Activated CD4-positive, alpha-beta T cell treated with anti-CD3 and anti-CD28 coated beads for 36 hours (primary cell): Measurements from ENCODE around the gene KIFC3. TPM values are rescaled to one million over a fixed set of nuclear protein-coding genes. Genes with fewer than 3 reads are reported as not detected.
"Not testable (repeated sequence)": the region's sequence is repeated elsewhere in the genome, so short reads cannot be mapped to it uniquely, and the experiment has no call there.

Source experiments
- ATAC-seq: fragments of 200-7000 bp; cut with Tn5 transposase; one replicate; pipeline ENCODE4 v1.10.0; 2021; ENCODE audit warnings: mild to moderate bottlenecking, moderate library complexity
- CTCF ChIA-PET: fragments of 350-600 bp; sonication (Branson Sonifier 250); formaldehyde crosslinking; loops from one replicate; lab custom pipeline; 2021; ENCODE audit warnings: antibody characterized with exemption; lab: Charles Lee
- POLR2A ChIA-PET: fragments of 350-600 bp; sonication (Branson Sonifier 250); formaldehyde crosslinking; loops from one replicate; lab custom pipeline; 2021; ENCODE audit warnings: antibody characterized with exemption, inconsistent platforms; lab: Charles Lee
- DNase-seq: peaks from one replicate; pipeline ENCODE4 v3.0.0-alpha.2; 2020
- H3K27ac Mint-ChIP-seq: one replicate; pipeline ENCODE4 v1.8.0; 2021; ENCODE audit warnings: mixed read lengths
- H3K27me3 Mint-ChIP-seq: one replicate; pipeline ENCODE4 v1.8.0; 2021; ENCODE audit warnings: mixed read lengths
- H3K36me3 Mint-ChIP-seq: one replicate; pipeline ENCODE4 v1.8.0; 2021; ENCODE audit warnings: low read depth, mixed read lengths
- H3K4me1 Mint-ChIP-seq: one replicate; pipeline ENCODE4 v1.8.0; 2021; ENCODE audit warnings: mixed read lengths
- H3K4me3 Mint-ChIP-seq: one replicate; pipeline ENCODE4 v1.8.0; 2021; ENCODE audit warnings: mild to moderate bottlenecking, moderate library complexity, mixed read lengths
- H3K9me3 Mint-ChIP-seq: one replicate; pipeline ENCODE4 v1.8.0; 2021; ENCODE audit warnings: low read depth, mixed read lengths
- intact Hi-C, 2 experiments: fragments of 100-400 bp; cut with DNase I in 1 of 2; cut with micrococcal nuclease in 1 of 2; formaldehyde crosslinking; loops; one replicate each; pipeline versions ENCODE4 v1.14.2 to v1.15.1; 2022 to 2024; cut with DNase I, micrococcal nuclease
- total RNA-seq, 2 experiments: library from RNA; stranded (reverse); gene quantifications; one replicate each; pipeline ENCODE4 v1.2.3, GENCODE V29; 2021

The KIFC3 gene
- total RNA-seq, 2 experiments from 2014 or later, result 0.32 to 0.66 TPM

DNA sequence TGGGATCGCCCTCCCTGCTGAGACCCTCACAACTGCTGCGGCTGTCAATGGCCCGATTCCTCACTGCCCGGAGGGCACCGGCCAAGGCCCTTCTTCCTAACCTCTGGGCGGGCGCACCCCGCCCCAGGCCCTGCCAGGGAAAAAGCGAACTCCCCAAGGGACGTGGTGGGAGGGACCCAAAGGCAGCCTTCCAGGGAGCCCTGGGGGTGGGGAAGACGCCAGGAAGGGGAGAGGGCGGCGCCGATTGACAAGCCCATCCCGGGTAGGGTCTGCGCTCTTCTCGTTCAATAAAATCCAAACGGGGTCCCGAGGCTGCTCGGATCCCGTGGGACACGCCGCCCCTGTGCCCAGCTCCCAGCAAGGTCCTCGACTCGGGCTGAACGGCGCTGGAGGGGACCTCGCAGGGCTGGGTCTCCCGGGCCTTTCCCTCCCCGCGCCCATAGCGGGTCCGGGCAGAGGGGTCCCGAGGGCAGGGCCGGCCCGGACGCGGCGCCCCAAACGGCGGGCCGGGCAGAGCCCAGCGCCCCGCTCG lies 416 bp downstream of the KIFC3 start:
- H3K27me3 Mint-ChIP-seq, result peaks cover 27% of the 10 kb centered on the region
- H3K4me1 Mint-ChIP-seq, result peaks cover 18% of the 10 kb centered on the region
- ATAC-seq (no peak), DNase-seq (no peak)
- no peak overlapping the region for H3K4me3 Mint-ChIP-seq
- H3K36me3 Mint-ChIP-seq, result no peaks in the 10 kb centered on the region
- ChIA-PET CTCF (interaction anchor here (0.6 to 1.1 kb wide), 2 partner anchors 12 to 104 kb away, joined by 3 to 4 read pairs; no protein-coding TSS in a partner anchor), POLR2A (no interaction called here)
- no peaks in the 10 kb centered on the region for H3K9me3 Mint-ChIP-seq
- no peak overlapping the region for H3K27ac Mint-ChIP-seq
- intact Hi-C loops, result loop anchor here (1.0 to 10.0 kb wide), 4 partner anchors 8 to 199 kb away; partner anchors contain the start of genes KATNB1 (in 1 of the 2), USB1 (in 1 of the 2) and ZNF319 (in 1 of the 2)

- no peaks in the 10 kb centered on the region for H3K36me3 Mint-ChIP-seq
- H3K9me3 Mint-ChIP-seq, result no peaks in the 10 kb centered on the region
- intact Hi-C loops, result loop anchor here in 1 of 2 experiments (10.0 kb wide), 1 partner anchor 194 kb away; no protein-coding TSS in a partner anchor
- no peak overlapping the region for H3K27ac Mint-ChIP-seq
- CTCF ChIA-PET, result interaction anchor here (0.6 to 1.1 kb wide), 3 partner anchors 11 to 105 kb away, joined by 3 to 4 read pairs (median 3); no protein-coding TSS in a partner anchor
- ATAC-seq, result no peak
- peaks cover 18% of the 10 kb centered on the region for H3K4me1 Mint-ChIP-seq
- DNase-seq, result no peak
- POLR2A ChIA-PET, result no interaction called here
- peaks cover 22% of the 10 kb centered on the region for H3K27me3 Mint-ChIP-seq
- no peak overlapping the region for H3K4me3 Mint-ChIP-seq
These were observed 1.0 kb downstream of the KIFC3 start for GRCh38 chr16:57801098-57801808.

- Mint-ChIP-seq H3K27me3 (peaks cover 19% of the 10 kb centered on the region), H3K4me1 (peaks cover 18% of the 10 kb centered on the region), H3K9me3 (no peaks in the 10 kb centered on the region), H3K27ac (no peak overlapping the region), H3K36me3 (no peaks in the 10 kb centered on the region), H3K4me3 (no peak overlapping the region)
- ChIA-PET CTCF (interaction anchor here (0.7 to 0.8 kb wide), 3 partner anchors 10 to 97 kb away, joined by 3 read pairs; no protein-coding TSS in a partner anchor), POLR2A (no interaction called here)
- DNase-seq (no peak), ATAC-seq (no peak)
- intact Hi-C loops, result loop anchor here in 1 of 2 experiments (10.0 kb wide), 1 partner anchor 194 kb away; no protein-coding TSS in a partner anchor
These were observed 1.8 kb downstream of the KIFC3 start for GRCh38 chr16:57800200-57801097.

DNA sequence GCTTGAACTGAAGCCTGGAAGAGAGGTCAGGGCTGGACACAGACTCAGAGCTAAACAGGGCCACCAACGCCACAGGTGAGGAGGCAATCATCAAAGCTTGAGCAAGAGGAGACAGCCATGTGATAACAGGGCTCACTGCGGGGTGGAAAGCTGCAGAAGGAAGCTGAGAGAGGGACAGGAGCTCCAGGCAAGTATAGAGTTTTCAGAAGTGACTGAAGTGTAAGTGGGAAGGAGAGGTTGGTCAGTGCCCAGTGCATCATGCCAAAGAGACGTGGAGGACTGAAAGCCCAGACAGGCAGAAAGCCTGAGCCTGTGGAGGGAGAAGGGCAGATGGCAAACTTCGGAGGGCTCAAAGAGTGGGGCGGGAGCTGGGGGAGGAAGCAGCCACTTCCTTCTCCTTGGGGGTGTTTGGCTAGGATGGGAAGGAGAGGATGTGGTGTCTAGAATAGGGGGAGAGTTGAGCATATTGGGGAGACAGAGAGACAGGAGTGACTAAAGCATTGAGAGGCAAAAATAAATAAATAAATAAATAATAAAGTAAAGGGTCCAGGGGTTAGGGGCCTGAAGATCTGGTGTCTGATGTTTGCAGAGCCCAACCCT lies 2.6 kb downstream of the KIFC3 start:
- ChIA-PET CTCF (interaction anchor here (0.6 to 0.8 kb wide), 3 partner anchors 11 to 96 kb away, joined by 3 read pairs; no protein-coding TSS in a partner anchor), POLR2A (no interaction called here)
- no peaks in the 10 kb centered on the region for H3K36me3 Mint-ChIP-seq
- intact Hi-C loops, result loop anchor here in 1 of 2 experiments (10.0 kb wide), 1 partner anchor 195 kb away; no protein-coding TSS in a partner anchor
- H3K4me1 Mint-ChIP-seq, result peaks cover 18% of the 10 kb centered on the region
- H3K27me3 Mint-ChIP-seq, result peaks cover 19% of the 10 kb centered on the region
- no peaks in the 10 kb centered on the region for H3K9me3 Mint-ChIP-seq
- no peak overlapping the region for H3K4me3 Mint-ChIP-seq
- DNase-seq (no peak), ATAC-seq (no peak)
- H3K27ac Mint-ChIP-seq, result no peak overlapping the region

DNA sequence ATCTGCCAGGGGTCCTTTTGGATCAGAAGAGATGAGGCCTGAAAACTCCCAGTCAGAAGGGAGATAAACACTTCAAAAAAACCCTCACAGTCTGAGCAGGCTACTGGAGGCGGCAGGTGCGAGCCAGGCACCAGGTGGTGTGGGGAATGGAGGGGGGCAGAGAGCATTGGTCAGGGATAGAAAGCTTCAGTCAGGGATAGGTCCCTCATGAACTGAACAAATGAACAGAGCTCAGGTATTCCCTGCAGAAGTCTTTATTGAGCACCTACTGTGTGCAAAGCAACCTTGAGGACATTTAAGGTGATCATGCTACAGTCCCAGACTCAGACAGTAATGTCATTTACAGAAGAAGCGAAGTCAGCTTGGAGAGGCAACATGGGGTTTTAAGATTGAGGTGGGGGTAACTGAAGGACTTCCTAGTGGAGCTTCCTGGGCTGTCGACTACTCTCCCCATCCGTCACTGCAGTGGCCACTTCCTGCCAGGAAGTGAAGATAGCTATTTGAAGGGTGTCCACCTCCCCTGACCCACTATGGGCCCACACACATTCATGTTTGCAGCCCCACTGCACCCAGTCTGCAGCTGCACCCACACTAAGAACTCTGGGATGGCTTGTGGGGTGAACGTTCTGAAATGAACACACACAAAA lies 3.2 kb downstream of the KIFC3 start:
- CTCF ChIA-PET, result interaction anchor here (0.6 kb wide), 1 partner anchor 11 kb away, joined by 3 read pairs; no protein-coding TSS in a partner anchor
- POLR2A ChIA-PET, result no interaction called here
- Mint-ChIP-seq H3K27me3 (peaks cover 17% of the 10 kb centered on the region), H3K4me1 (peaks cover 18% of the 10 kb centered on the region), H3K9me3 (no peaks in the 10 kb centered on the region), H3K4me3 (no peak overlapping the region), H3K36me3 (no peaks in the 10 kb centered on the region), H3K27ac (no peak overlapping the region)
- DNase-seq (no peak), ATAC-seq (no peak)
- intact Hi-C loops, result no loop called here

GRCh38 chr16:57798267-57798810 lies 4.0 kb downstream of the KIFC3 start:
- Mint-ChIP-seq H3K27ac (no peak overlapping the region), H3K4me1 (peaks cover 18% of the 10 kb centered on the region), H3K36me3 (no peaks in the 10 kb centered on the region), H3K4me3 (no peak overlapping the region), H3K27me3 (peaks cover 16% of the 10 kb centered on the region), H3K9me3 (no peaks in the 10 kb centered on the region)
- CTCF ChIA-PET, result no interaction called here
- DNase-seq, result no peak
- POLR2A ChIA-PET, result no interaction called here
- ATAC-seq, result no peak
- intact Hi-C loops, result no loop called here

DNA sequence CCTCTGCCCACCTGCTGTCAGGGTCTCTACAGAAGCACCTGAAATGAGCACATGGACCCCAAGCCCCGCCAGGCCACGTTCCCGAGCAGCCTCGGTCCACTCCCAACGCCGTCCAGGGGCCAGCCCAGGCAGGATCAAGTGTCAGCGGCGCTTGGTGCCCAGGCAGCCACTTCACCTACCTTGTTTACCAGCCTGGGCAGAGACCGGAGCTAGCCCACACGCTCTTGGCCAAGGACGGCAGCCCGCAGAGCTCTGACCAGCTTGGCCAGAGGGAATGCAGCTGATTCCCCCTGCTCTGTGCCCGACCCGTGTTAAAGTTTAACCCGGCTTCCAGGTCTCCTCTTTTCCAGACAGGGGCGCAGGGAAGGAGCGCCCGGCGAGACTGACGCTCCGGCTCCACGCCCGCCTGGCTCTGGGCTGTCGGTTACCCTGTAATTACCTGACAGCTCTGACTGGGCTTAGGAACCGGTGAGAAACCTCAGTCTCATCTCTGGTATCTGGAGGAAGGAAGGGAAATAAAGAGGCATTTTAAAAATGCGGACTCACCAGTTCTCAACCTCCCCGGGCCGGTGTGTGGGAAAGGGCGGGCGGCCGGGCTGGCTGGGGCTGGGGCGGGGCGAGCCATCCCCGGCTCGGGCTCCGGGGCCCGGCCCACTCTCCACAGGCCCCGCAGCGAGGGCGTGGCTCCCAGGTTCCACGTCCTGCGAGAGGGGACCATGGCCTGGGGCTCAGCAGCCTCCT lies 4.6 kb downstream of the KIFC3 start:
- peaks cover 15% of the 10 kb centered on the region for H3K4me1 Mint-ChIP-seq
- H3K36me3 Mint-ChIP-seq, result no peaks in the 10 kb centered on the region
- H3K27me3 Mint-ChIP-seq, result peaks cover 14% of the 10 kb centered on the region
- CTCF ChIA-PET, result interaction anchor here (0.6 kb wide), 1 partner anchor 452 kb away, joined by 4 read pairs; a partner anchor contains a TSS
- intact Hi-C loops, result no loop called here
- no peak overlapping the region for H3K4me3 Mint-ChIP-seq
- DNase-seq, result no peak
- no peak for ATAC-seq
- H3K9me3 Mint-ChIP-seq, result no peaks in the 10 kb centered on the region
- POLR2A ChIA-PET, result no interaction called here
- H3K27ac Mint-ChIP-seq, result no peak overlapping the region

DNA sequence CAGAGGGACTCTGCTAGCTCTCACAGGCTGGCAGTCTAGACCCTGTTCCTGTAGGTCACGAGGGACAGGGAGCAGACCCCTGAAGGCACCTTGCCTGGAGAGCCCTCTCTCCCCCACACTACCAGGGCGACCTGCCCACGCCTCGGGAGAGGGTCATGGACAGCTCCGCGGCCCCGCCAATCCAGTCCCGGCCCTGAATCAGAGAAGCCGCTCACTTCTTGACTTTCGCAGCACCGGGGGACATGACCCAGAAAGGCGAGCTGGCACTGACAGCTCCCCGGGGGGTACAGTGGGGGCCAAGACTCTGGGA lies 5.1 kb downstream of the KIFC3 start:
- Mint-ChIP-seq H3K27ac (no peak overlapping the region), H3K4me1 (peaks cover 12% of the 10 kb centered on the region), H3K27me3 (peaks cover 13% of the 10 kb centered on the region), H3K4me3 (no peak overlapping the region), H3K36me3 (no peaks in the 10 kb centered on the region), H3K9me3 (no peaks in the 10 kb centered on the region)
- POLR2A ChIA-PET, result no interaction called here
- CTCF ChIA-PET, result interaction anchor here (0.6 kb wide), 1 partner anchor 452 kb away, joined by 4 read pairs; a partner anchor contains a TSS
- no peak for DNase-seq
- ATAC-seq, result no peak
- intact Hi-C loops, result no loop called here

GRCh38 chr16:57796014-57796413 lies 6.3 kb downstream of the KIFC3 start:
- H3K36me3 Mint-ChIP-seq, H3K27ac Mint-ChIP-seq, DNase-seq, H3K9me3 Mint-ChIP-seq, POLR2A ChIA-PET, H3K4me3 Mint-ChIP-seq, ATAC-seq, intact Hi-C loops: not testable (repeated sequence)
- Mint-ChIP-seq H3K4me1 (peaks cover 12% of the 10 kb centered on the region), H3K27me3 (peaks cover 11% of the 10 kb centered on the region)
- CTCF ChIA-PET, result interaction anchor here (1.0 kb wide), 1 partner anchor 66 kb away, joined by 3 read pairs; no protein-coding TSS in a partner anchor

GRCh38 chr16:57795431-57795878 lies 6.8 kb downstream of the KIFC3 start:
- DNase-seq, result peak; percentile 62
- Mint-ChIP-seq H3K9me3 (no peaks in the 10 kb centered on the region), H3K27ac (no peak overlapping the region), H3K4me3 (no peak overlapping the region), H3K36me3 (no peaks in the 10 kb centered on the region), H3K27me3 (peaks cover 9% of the 10 kb centered on the region), H3K4me1 (peaks cover 11% of the 10 kb centered on the region)
- intact Hi-C loops, result no loop called here
- ChIA-PET POLR2A (interaction anchor here (0.6 kb wide), 1 partner anchor 60 kb away, joined by 4 read pairs; the partner anchor contains the start of gene KATNB1), CTCF (interaction anchor here (1.0 kb wide), 1 partner anchor 67 kb away, joined by 3 read pairs; no protein-coding TSS in a partner anchor)
- peak; percentile 78 for ATAC-seq
